ENCODE measurements around the gene RABEPK. TPM values are rescaled to one million over a fixed set of nuclear protein-coding genes. Genes with fewer than 3 reads are reported as not detected.

RABEPK gene
- total RNA-seq, 1 experiment from 2014 or later = 21.8 TPM

DNA sequence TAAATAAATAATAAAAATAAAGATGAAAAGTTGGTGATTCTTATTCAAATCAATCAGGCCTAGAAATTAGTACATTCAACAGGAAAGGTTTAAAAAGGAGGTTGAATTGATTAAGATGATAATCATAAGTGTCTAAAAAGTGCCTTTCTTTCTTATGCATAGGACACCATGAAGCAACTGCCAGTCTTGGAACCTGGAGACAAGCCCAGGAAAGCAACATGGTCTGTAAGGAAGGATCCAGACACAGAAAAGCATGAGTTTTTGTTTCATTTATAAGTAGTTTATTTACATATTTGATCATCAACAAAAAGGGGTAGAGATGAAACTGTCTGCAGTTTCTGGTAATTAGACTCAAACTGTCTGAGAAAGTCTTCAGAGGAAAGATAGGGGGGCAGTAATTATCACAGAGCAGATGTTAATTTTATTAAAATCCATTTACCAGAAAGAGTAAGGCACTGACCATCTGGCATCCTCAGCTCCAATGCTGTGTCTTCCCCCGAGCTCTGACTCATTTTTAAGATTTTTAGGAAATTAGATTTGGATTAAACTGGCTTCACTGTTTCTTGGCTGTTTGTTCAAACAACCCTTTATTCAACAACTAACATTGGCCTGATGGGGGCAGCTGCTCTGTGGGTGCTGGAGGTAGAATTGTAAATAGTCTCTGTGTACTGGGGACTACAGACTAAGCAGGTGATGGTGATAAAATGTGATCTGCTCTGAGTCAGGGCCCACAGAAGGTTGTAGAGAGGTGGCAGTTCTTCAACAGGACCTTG is 2.7 kb downstream of the RABEPK start:
- no peaks in the 10 kb centered on the region for H3K4me1 ChIP-seq (ENCODE audit: insufficient read depth, low read length)
- H3K4ac ChIP-seq (ENCODE audit: low read depth, low read length) = no peak overlapping the region
- no peak overlapping the region for H4K91ac ChIP-seq (ENCODE audit: insufficient read length, low read depth, low read length)
- no peak overlapping the region for H3K18ac ChIP-seq (ENCODE audit: insufficient read length, low read depth, low read length)
- H3K79me2 ChIP-seq (ENCODE audit: insufficient read depth, low read length) = no peaks in the 10 kb centered on the region
- H3K23ac ChIP-seq (ENCODE audit: insufficient read length, low read depth, low read length) = no peak overlapping the region
- H4K20me1 ChIP-seq (ENCODE audit: control insufficient read depth, insufficient read depth, insufficient read length) = no peaks in the 10 kb centered on the region
- peak overlapping the region; percentile 17 for H3K9ac ChIP-seq (ENCODE audit: extremely low read depth, insufficient read length, low read length)
- H4K5ac ChIP-seq (ENCODE audit: insufficient read length, low read depth, low read length) = no peak overlapping the region
- H2BK120ac ChIP-seq (ENCODE audit: low read depth, low read length, poor library complexity, severe bottlenecking) = no peak overlapping the region
- Mint-ChIP-seq H3K36me3 (ENCODE audit: insufficient read depth in 1 of 3, low read depth in 3 of 3) (peaks cover 10 to 40% (median 36%) of the 10 kb centered on the region in 3 experiments; a peak in 6 of 7 replicates), H3K4me3 (no peak overlapping the region), H3K9me3 (no peaks in the 10 kb centered on the region), H3K27ac (peak overlapping the region in 2 of 3 experiments; percentile 4 to 31; a peak in 1 of 7 replicates), H3K4me1 (peaks cover 7 to 10% of the 10 kb centered on the region in 2 experiments), H3K27me3 (ENCODE audit: low read depth) (peaks cover 3% of the 10 kb centered on the region)
- no peak overlapping the region for H3K4me2 ChIP-seq (ENCODE audit: insufficient read depth, insufficient read length, low read length)
- TF ChIP-seq, protein P1, sequence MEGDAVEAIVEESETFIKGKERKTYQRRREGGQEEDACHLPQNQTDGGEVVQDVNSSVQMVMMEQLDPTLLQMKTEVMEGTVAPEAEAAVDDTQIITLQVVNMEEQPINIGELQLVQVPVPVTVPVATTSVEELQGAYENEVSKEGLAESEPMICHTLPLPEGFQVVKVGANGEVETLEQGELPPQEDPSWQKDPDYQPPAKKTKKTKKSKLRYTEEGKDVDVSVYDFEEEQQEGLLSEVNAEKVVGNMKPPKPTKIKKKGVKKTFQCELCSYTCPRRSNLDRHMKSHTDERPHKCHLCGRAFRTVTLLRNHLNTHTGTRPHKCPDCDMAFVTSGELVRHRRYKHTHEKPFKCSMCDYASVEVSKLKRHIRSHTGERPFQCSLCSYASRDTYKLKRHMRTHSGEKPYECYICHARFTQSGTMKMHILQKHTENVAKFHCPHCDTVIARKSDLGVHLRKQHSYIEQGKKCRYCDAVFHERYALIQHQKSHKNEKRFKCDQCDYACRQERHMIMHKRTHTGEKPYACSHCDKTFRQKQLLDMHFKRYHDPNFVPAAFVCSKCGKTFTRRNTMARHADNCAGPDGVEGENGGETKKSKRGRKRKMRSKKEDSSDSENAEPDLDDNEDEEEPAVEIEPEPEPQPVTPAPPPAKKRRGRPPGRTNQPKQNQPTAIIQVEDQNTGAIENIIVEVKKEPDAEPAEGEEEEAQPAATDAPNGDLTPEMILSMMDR (conservative IDR thresholded peaks at IDR 0.05) = 0 out of 3 replicates have a peak, but pooled peaks have one; percentile 7
- no peaks in the 10 kb centered on the region for H3K9me3 ChIP-seq (ENCODE audit: control insufficient read depth, low read depth, low read length)
- H2AFZ ChIP-seq (ENCODE audit: low read length) = no peak overlapping the region
- H3K56ac ChIP-seq (ENCODE audit: insufficient read length, low read depth, low read length) = no peak overlapping the region
- no peaks in the 10 kb centered on the region for H3K27me3 ChIP-seq (ENCODE audit: insufficient read depth, low read length)
- WGBS (ENCODE audit: extremely low coverage, insufficient read length, low lambda C conversion rate) = no CpG with 5 or more reads among the region's 1 CpG
- H3K14ac ChIP-seq (ENCODE audit: insufficient read depth, low read length) = no peak overlapping the region
- H2BK15ac ChIP-seq (ENCODE audit: low read depth, low read length) = no peak overlapping the region
- H2BK5ac ChIP-seq (ENCODE audit: insufficient read length, low read length) = no peak overlapping the region
- no peak overlapping the region for H2BK12ac ChIP-seq (ENCODE audit: insufficient read length, low read depth, low read length)
- no peak overlapping the region for H2AK5ac ChIP-seq (ENCODE audit: insufficient read length, low read length)
- H2BK20ac ChIP-seq (ENCODE audit: low read depth, low read length, poor library complexity, severe bottlenecking) = no peak overlapping the region
- H3K23me2 ChIP-seq (ENCODE audit: insufficient read length, low read depth, low read length, poor library complexity, severe bottlenecking) = peaks cover 5% of the 10 kb centered on the region
- no peak overlapping the region for H3T11ph ChIP-seq (ENCODE audit: low read length)
- no peaks in the 10 kb centered on the region for H3K79me1 ChIP-seq (ENCODE audit: insufficient read depth, low read depth, low read length, poor library complexity, severe bottlenecking)
- H3K27ac ChIP-seq (ENCODE audit: insufficient read length, low read depth, low read length) = no peak overlapping the region
- no peak overlapping the region for H4K8ac ChIP-seq (replicated peaks; ENCODE audit: insufficient read length, low read depth, low read length)
- DNase-seq = no peak

All from H9 (cell line).